ENCODE results near the gene FHOD3. TPM values are rescaled to one million over a fixed set of nuclear protein-coding genes. Genes with fewer than 3 reads are reported as not detected.
"Not testable (repeated sequence)": the region's sequence is repeated elsewhere in the genome, so short reads cannot be mapped to it uniquely, and the experiment has no call there.

Gene FHOD3
- total and polyA plus RNA-seq, 5 experiments from 2014 or later, result not detected

DNA sequence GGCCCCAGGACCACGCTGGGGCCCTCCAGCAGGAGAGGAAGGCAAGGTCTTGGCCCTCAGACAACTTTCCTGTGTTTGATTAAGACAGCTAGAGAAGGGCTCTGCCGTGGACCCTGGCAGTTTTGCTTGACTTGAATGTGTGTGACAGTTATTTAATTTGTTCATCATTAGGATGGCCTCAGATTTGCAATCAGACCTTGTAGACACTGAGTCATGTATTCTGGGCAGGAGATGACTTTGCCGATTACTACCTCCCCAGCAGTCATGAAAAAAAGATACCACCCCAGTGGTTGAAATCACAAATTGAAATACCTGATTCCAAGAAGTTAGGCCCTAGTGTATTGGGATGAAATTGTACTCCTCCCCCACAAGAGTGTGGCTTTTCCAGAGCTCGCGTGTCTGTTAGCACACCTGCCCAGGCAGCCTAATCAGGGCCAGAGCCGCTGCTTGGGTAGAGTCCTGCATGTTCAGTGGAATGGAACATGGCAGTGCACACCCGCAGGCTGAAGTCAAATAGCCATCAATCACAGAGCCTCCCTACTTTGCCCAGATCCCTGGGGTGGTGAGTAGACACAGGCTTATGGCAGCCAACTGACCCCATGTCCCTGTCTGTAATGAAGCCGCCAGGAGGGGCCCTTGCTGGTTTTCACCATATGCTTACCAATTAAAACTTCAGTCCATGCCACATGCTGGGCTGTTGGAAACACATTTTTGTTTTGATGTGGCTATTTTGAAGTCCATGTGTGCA is 408.8 kb downstream of the FHOD3 start:
- no peak for DNase-seq
- no peaks in the 10 kb centered on the region for H3K4me1 Mint-ChIP-seq
- H3K36me3 Mint-ChIP-seq, result no peaks in the 10 kb centered on the region
- H3K4me3 Mint-ChIP-seq, result no peak overlapping the region
- peaks cover 7 to 38% (median 22%) of the 10 kb centered on the region in 5 donors for H3K27me3 Mint-ChIP-seq
- no peak for ATAC-seq
- no peak overlapping the region for H3K27ac Mint-ChIP-seq
- no peaks in the 10 kb centered on the region for H3K9me3 Mint-ChIP-seq
- POLR2A ChIA-PET, result no interaction called here

DNA sequence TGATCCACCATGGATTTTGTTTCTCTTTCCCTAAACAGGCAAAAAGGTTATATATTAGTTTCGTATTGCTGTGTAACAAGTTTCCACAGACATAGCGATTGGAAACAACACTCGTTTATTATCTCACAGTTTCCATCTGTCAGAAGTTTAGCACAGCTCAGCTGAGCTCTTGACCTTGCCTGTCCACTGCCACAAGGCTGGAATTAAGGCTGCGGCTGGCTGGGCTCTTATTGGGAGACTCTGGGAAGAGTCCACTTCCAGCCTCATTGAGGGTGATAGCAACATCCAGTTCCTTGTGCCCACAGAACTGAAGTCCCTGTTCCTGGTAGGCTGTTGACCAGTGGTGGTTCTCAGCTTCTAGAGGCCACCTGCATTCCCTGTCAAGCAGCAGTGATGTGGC is 410.9 kb downstream of the FHOD3 start:
- Mint-ChIP-seq H3K9me3 (no peaks in the 10 kb centered on the region), H3K36me3 (no peaks in the 10 kb centered on the region), H3K4me1 (no peaks in the 10 kb centered on the region), H3K4me3 (no peak overlapping the region), H3K27ac (no peak overlapping the region), H3K27me3 (peaks cover 7 to 34% (median 23%) of the 10 kb centered on the region in 5 donors)
- no peak for ATAC-seq
- POLR2A ChIA-PET, result no interaction called here
- DNase-seq, result no peak

DNA sequence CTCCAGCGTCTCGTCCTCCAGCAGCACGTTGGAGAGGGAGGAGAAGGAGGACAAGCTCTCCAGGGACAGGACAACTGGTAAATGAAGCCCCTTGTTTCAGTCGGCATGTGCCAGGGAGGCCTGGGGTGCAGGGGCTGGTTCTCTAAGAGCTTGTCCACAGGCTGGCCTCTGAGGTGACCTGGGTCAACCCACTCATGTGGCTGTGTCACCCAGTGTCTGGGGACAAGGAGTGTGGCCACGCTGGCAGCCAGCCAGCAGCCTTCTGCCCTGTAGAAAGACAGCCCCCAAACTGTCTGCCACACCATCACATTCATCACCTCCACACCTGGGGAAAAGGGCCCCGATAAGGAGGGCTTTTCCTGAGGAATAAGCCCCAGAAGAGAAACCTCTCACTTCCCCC is 411.8 kb downstream of the FHOD3 start:
- ATAC-seq, result no peak
- Mint-ChIP-seq H3K36me3 (no peaks in the 10 kb centered on the region), H3K9me3 (no peaks in the 10 kb centered on the region), H3K4me3 (no peak overlapping the region), H3K27me3 (peaks cover 7 to 30% (median 18%) of the 10 kb centered on the region in 5 donors), H3K27ac (no peak overlapping the region), H3K4me1 (no peaks in the 10 kb centered on the region)
- no peak for DNase-seq
- POLR2A ChIA-PET, result no interaction called here

DNA sequence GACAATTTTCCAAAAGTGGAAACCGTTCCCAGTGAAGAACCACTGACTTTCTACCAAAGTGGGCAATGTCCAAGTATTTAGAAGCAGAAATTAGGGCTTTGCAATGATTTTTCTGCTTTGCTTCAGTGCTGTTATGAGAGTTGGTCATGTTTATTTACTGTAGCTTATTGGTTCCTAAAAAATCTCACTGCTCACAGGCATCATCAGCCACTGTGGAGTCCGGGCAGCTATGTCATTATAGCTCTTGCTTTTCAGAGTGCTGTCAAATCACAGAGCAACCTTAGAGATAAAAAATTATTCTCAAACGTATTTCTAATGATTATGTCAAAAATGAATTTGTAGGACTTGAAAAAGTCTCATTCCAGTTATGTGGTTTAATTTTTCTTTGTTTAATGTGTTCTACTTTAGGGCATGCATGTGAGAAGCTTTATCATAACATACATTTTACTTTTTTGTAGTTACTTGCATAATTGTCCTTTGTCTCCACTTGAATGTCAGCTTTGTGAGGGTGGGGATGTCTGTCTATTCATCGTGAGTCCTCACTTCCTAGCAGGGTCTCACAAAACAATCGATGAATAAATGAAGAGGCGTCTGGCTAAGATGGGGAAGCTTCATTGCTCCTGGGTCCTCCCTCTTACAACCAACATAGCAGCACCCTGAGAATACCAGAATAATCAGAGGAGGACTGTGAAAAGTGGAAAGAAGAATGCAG is 413.7 kb downstream of the FHOD3 start:
- POLR2A ChIA-PET, result no interaction called here
- no peak for DNase-seq
- peaks cover 4 to 12% (median 11%) of the 10 kb centered on the region in 5 donors for H3K27me3 Mint-ChIP-seq
- H3K36me3 Mint-ChIP-seq, result no peaks in the 10 kb centered on the region
- H3K9me3 Mint-ChIP-seq, result no peaks in the 10 kb centered on the region
- no peak for ATAC-seq
- no peak overlapping the region for H3K27ac Mint-ChIP-seq
- H3K4me3 Mint-ChIP-seq, result no peak overlapping the region
- H3K4me1 Mint-ChIP-seq, result no peaks in the 10 kb centered on the region

DNA sequence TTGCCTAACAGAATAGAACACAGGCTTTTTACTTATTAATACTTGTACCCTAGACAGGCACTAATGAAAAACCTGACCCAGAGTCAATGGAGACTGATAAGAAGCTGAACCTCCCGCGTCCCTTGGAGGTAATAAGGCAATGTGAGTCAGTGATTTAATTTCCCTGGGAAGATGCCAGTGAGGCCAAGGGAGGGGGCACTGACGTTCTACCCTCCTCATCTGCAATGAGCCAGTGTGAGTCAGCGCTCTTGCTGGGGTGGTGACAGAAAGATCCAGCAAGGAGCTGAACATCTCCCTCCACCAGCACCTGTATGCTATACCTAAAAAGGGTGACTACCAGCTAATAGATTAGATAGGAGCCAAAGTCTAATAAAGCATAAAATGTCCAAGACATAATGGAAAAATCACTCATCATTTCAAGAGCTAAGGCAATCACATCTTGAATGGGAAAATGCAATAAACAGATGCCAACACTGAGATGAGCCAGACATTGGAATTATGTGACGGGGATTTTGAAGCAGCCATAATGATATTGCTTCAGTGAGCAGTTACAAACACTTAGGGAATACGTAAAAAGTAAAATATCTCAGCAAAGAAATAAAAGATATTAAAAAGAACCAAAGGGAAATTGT is 414.4 kb downstream of the FHOD3 start:
- ATAC-seq (no peak), DNase-seq (no peak)
- POLR2A ChIA-PET, result no interaction called here
- no peaks in the 10 kb centered on the region for H3K36me3 Mint-ChIP-seq
- H3K4me3 Mint-ChIP-seq, result no peak overlapping the region
- no peak overlapping the region for H3K27ac Mint-ChIP-seq
- H3K27me3 Mint-ChIP-seq, result peaks cover 4 to 11% (median 10%) of the 10 kb centered on the region in 5 donors
- H3K9me3 Mint-ChIP-seq, result no peaks in the 10 kb centered on the region
- H3K4me1 Mint-ChIP-seq, result no peaks in the 10 kb centered on the region

DNA sequence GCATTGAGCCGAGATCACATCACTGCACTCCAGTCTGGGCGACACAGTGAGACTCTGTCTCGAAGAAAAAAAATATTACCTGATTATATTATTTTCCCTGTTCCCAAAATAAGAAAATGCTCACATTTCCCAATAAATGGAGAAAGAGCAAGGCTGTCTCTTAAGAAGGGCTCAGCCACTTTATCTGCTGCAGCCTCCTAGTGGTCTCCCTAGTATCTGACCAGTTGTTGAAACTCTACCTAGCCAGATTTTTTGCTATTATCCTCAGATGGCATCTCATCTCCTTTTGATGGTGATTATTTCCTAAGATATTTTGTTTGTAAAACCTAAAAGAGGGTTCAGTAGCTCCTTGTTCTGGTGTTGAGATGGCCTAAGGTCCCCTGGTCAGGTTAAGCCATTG is 417.0 kb downstream of the FHOD3 start:
- POLR2A ChIA-PET, result no interaction called here
- ATAC-seq (no peak), DNase-seq (no peak)
- Mint-ChIP-seq H3K9me3 (no peaks in the 10 kb centered on the region), H3K27ac (no peak overlapping the region), H3K4me1 (no peaks in the 10 kb centered on the region), H3K27me3 (peaks cover 0 to 5% (median 2%) of the 10 kb centered on the region in 5 donors), H3K36me3 (no peaks in the 10 kb centered on the region), H3K4me3 (no peak overlapping the region)

DNA sequence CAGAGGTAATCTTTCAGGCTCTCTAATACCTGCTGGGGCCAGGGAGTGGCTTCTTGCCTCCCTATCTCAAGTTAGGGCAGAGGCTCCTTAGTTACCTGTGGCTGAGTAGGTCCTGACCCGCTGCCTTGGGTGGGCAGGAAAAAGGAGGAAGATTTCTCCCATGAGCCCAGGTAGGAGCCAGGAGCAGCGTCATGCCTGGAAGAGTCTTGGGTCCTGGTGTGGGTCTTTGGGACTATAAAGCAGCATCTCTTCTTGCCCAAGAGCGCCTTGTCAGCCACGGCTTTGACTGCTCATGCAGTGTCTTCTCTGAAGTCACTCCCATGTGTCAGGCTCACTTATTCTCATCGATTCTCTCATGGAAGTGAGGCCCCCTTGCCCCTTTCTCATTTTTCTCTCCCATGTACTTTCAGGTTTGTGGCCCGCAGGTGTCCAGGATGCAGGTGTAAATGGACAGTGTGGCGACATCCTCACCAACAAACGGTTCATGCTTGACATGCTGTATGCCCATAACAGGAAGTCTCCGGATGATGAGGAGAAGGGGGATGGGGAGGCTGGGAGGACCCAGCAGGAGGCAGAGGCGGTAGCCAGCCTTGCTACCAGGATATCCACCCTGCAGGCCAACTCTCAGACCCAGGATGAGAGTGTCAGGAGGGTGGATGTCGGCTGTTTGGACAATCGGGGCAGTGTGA is 420.1 kb downstream of the FHOD3 start:
- no peak overlapping the region for H3K4me3 Mint-ChIP-seq
- H3K4me1 Mint-ChIP-seq, result no peaks in the 10 kb centered on the region

DNA sequence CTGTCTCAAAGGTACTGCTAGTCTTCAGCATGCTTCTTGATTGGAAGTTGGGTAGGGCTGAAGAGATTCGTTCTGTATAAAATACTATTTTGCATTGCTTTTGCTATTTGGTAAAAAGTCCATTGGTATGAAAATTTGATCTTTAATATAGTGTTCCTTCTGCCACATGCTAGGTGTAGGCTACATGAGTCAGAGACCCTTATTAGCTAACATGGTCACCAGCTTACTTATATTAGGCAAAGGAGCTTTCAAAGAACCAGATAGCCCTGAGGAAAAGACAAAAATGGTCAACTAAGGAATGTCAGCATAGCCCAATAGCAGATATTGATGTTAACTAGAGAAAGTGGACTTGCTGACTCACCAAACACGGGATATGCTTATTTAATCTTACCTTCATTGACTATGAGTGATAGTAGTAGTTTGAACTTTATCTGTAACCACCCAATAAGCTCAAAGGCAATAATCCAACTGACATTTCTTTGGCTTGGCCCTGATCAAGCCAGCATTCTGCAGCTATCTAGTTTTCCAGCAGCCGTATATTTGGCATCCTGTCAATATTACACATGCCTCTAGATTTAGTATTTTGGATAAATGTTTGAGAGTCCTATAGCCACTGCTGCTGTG is 421.3 kb downstream of the FHOD3 start:
- no peaks in the 10 kb centered on the region for H3K4me1 Mint-ChIP-seq
- H3K4me3 Mint-ChIP-seq, result no peak overlapping the region
- DNase-seq, result no peak
- H3K27ac Mint-ChIP-seq, result no peak overlapping the region
- no peaks in the 10 kb centered on the region for H3K9me3 Mint-ChIP-seq
- POLR2A ChIA-PET, result no interaction called here
- H3K27me3 Mint-ChIP-seq, result peaks cover 0 to 4% (median 0%) of the 10 kb centered on the region in 5 donors
- H3K36me3 Mint-ChIP-seq, result no peaks in the 10 kb centered on the region
- ATAC-seq, result no peak

More for the DNA sequence above, 420.1 kb downstream of the FHOD3 start:
- no peak overlapping the region for H3K27ac Mint-ChIP-seq
- ATAC-seq (no peak), DNase-seq (no peak)
- peaks cover 0 to 4% (median 0%) of the 10 kb centered on the region in 5 donors for H3K27me3 Mint-ChIP-seq
- POLR2A ChIA-PET, result no interaction called here
- H3K9me3 Mint-ChIP-seq, result no peaks in the 10 kb centered on the region
- no peaks in the 10 kb centered on the region for H3K36me3 Mint-ChIP-seq

DNA sequence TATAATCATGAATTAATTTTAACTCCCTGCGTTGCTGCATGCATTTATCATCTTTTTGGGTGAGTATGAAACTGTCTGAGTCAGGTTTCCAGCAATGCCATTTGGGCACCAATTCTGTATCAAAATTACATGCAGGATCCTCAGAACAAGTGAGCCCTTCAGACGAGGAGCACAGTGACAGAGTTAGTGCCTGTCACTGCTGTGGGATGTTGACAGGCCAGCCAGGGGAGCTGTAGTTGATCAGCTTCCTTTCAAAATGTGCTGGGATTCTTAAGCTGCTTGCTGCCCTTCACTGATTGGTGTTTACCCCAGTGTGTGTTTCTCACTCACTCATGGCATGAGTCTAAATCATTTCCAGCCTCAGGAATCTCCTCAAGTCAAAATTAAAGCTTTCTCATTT is 422.1 kb downstream of the FHOD3 start:
- DNase-seq (no peak), ATAC-seq (no peak)
- no peaks in the 10 kb centered on the region for H3K36me3 Mint-ChIP-seq
- H3K27me3 Mint-ChIP-seq, result peaks cover 0 to 5% (median 0%) of the 10 kb centered on the region in 5 donors
- H3K4me3 Mint-ChIP-seq, result no peak overlapping the region
- POLR2A ChIA-PET, result no interaction called here
- H3K27ac Mint-ChIP-seq, result no peak overlapping the region
- H3K4me1 Mint-ChIP-seq, result no peaks in the 10 kb centered on the region
- no peaks in the 10 kb centered on the region for H3K9me3 Mint-ChIP-seq

DNA sequence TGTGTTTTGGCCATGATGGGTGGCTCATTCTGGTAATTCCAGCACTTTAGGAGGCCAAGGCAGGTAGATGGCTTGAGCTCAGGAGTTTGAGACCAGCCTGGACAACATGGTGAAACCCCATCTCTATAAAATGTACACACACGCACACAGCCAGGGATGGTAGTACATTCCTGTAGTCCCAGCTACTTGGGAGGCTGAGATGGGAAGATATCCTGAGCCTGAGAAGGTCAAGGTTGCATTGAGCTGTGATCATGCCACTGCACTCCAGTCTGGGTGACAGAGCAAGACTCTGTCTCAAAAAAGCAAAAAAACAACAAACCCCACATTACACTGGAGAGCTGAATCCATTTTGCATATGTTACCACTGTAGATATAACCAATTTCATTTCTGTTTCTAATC is 423.8 kb downstream of the FHOD3 start:
- DNase-seq, H3K4me3 Mint-ChIP-seq, ATAC-seq, H3K27ac Mint-ChIP-seq, H3K4me1 Mint-ChIP-seq, H3K36me3 Mint-ChIP-seq, H3K27me3 Mint-ChIP-seq, H3K9me3 Mint-ChIP-seq, POLR2A ChIA-PET: not testable (repeated sequence)

DNA sequence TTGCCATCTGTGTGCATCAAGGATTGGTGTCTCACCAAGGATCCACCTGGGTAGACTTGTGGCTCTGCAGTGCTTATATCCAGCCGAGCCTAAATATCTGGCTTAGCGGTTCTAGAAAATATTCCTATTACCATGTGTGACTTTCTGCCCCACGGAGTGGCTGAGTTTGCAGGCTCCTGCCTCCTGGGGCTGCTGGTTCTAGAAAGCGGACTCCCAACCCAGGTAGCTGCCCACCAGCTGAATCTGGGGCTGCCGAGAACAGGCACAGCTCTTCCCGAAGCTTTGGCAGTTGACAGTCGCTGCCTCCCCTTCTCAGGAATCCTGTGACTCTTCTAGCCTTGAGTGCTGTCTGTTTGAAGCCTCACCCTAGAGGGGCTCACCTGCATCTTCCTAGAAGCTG is 426.7 kb downstream of the FHOD3 start:
- peaks cover 0 to 4% (median 3%) of the 10 kb centered on the region in 5 donors for H3K27me3 Mint-ChIP-seq
- ATAC-seq (no peak), DNase-seq (no peak)
- no peaks in the 10 kb centered on the region for H3K4me1 Mint-ChIP-seq
- H3K9me3 Mint-ChIP-seq, result no peaks in the 10 kb centered on the region
- H3K36me3 Mint-ChIP-seq, result no peaks in the 10 kb centered on the region
- POLR2A ChIA-PET, result no interaction called here
- H3K4me3 Mint-ChIP-seq, result no peak overlapping the region
- no peak overlapping the region for H3K27ac Mint-ChIP-seq

DNA sequence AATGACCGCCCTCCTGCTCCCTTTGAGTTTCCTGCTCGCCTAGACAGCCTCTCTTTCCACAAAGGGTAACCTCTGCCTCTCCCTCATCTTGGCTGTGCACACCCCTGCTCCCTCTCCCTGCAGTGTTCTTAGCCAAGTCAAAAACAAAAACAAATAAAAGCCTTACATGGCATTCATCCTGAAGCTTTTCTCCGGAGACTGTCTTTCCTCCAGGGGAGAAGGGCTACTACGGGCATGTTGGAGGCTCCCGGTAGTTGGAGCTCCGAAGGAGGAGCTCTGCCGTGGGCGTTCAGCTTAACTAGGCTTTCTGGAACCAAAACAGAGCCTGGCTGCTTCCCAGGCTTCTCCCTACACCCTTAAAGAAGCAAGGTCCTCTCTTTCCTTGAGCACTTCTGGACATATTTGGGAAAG is 427.1 kb downstream of the FHOD3 start:
- POLR2A ChIA-PET, result no interaction called here
- Mint-ChIP-seq H3K9me3 (no peaks in the 10 kb centered on the region), H3K4me1 (no peaks in the 10 kb centered on the region), H3K27ac (peak overlapping the region in 1 of 10 donors; percentile 32), H3K27me3 (peaks cover 0 to 4% (median 3%) of the 10 kb centered on the region in 5 donors), H3K36me3 (no peaks in the 10 kb centered on the region), H3K4me3 (no peak overlapping the region)
- ATAC-seq, result no peak
- DNase-seq, result no peak

Data from naive thymus-derived CD8-positive, alpha-beta T cell (primary cell).